Measurements from ENCODE around the gene ZNF358.

GRCh38 chr19:7560255-7560654 lies 44.4 kb downstream of the ZNF358 start:
- TF ChIP-seq POLR2AphosphoS5 (IDR thresholded peaks at IDR 0.05): no peak
- TF ChIP-seq, protein P1, sequence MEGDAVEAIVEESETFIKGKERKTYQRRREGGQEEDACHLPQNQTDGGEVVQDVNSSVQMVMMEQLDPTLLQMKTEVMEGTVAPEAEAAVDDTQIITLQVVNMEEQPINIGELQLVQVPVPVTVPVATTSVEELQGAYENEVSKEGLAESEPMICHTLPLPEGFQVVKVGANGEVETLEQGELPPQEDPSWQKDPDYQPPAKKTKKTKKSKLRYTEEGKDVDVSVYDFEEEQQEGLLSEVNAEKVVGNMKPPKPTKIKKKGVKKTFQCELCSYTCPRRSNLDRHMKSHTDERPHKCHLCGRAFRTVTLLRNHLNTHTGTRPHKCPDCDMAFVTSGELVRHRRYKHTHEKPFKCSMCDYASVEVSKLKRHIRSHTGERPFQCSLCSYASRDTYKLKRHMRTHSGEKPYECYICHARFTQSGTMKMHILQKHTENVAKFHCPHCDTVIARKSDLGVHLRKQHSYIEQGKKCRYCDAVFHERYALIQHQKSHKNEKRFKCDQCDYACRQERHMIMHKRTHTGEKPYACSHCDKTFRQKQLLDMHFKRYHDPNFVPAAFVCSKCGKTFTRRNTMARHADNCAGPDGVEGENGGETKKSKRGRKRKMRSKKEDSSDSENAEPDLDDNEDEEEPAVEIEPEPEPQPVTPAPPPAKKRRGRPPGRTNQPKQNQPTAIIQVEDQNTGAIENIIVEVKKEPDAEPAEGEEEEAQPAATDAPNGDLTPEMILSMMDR (IDR thresholded peaks at IDR 0.05): no peak

All from breast epithelium (tissue), 3 donors.